Naive B cell (primary cell): ENCODE measurements around the gene TOM1L2. TPM values are rescaled to one million over a fixed set of nuclear protein-coding genes. Genes with fewer than 3 reads are reported as not detected.

Experiments
- ATAC-seq, 2 donors: fragments of 150-1000 bp; cut with Tn5 transposase; 2 replicates each; pipeline ENCODE4 v1.10.0; 2021; ENCODE audit warnings: low read depth in 2 of 2, mild to moderate bottlenecking in 2 of 2, moderate library complexity in 2 of 2
- DNase-seq: peaks from one replicate; pipeline ENCODE4 v3.0.0; 2022
- H3K27ac Mint-ChIP-seq, 6 donors: one replicate each; pipeline ENCODE4 v1.8.0; 2020 to 2022; ENCODE audit warnings: mild to moderate bottlenecking in 6 of 6, mixed read lengths in 6 of 6, moderate library complexity in 5 of 6, inconsistent platforms in 2 of 6
- H3K27me3 Mint-ChIP-seq, 3 donors: one replicate each; pipeline ENCODE4 v1.8.0; 2021 to 2022; ENCODE audit warnings: mixed read lengths in 3 of 3, mild to moderate bottlenecking in 1 of 3
- H3K36me3 Mint-ChIP-seq, 2 donors: one replicate each; pipeline ENCODE4 v1.8.0; 2020 to 2022; ENCODE audit warnings: mixed read lengths in 2 of 2, inconsistent platforms in 1 of 2, mild to moderate bottlenecking in 1 of 2
- H3K4me1 Mint-ChIP-seq, 3 donors: one replicate each; pipeline ENCODE4 v1.8.0; 2020 to 2022; ENCODE audit warnings: mixed read lengths in 3 of 3, inconsistent platforms in 1 of 3, mild to moderate bottlenecking in 1 of 3, moderate library complexity in 1 of 3
- H3K4me3 Mint-ChIP-seq, 8 donors: one replicate each; pipeline ENCODE4 v1.8.0; 2020 to 2022; ENCODE audit warnings: mild to moderate bottlenecking in 8 of 8, mixed read lengths in 8 of 8, moderate library complexity in 8 of 8, inconsistent platforms in 2 of 8
- H3K9me3 Mint-ChIP-seq, 7 donors: one replicate each; pipeline ENCODE4 v1.8.0; 2020 to 2022; ENCODE audit warnings: mixed read lengths in 7 of 7, mild to moderate bottlenecking in 5 of 7, inconsistent platforms in 2 of 7, moderate library complexity in 1 of 7
- polyA plus RNA-seq, 6 donors: library from polyadenylated mRNA; unstranded; fragments of 300-500 nt; fragmentation: Illumina TruSeq; gene quantifications; one replicate each; pipeline ENCODE4 v1.2.3, GENCODE V29; 2021; ENCODE audit warnings: low read depth in 6 of 6

The TOM1L2 gene
- polyA plus RNA-seq, 6 donors from 2014 or later, result 2.5 to 7.0 (median 3.0) TPM

- ATAC-seq, result no peak
- peaks cover 18 to 28% of the 10 kb centered on the region in 2 donors for H3K36me3 Mint-ChIP-seq
Observed at GRCh38 chr17:17900615-17901520, 71.3 kb downstream of the TOM1L2 start.

GRCh38 chr17:17899486-17899885, 72.7 kb downstream of the TOM1L2 start:
- H3K36me3 Mint-ChIP-seq, result peaks cover 11 to 25% of the 10 kb centered on the region in 2 donors
- no peak overlapping the region for H3K27ac Mint-ChIP-seq
- H3K4me1 Mint-ChIP-seq, result no peaks in the 10 kb centered on the region
- H3K9me3 Mint-ChIP-seq, result peaks cover 0 to 3% (median 0%) of the 10 kb centered on the region in 7 donors
- DNase-seq, result no peak
- no peak for ATAC-seq
- H3K27me3 Mint-ChIP-seq, result no peaks in the 10 kb centered on the region
- H3K4me3 Mint-ChIP-seq, result no peak overlapping the region

More at GRCh38 chr17:17900615-17901520, 71.3 kb downstream of the TOM1L2 start:
- Mint-ChIP-seq H3K27me3 (no peaks in the 10 kb centered on the region), H3K27ac (peak overlapping the region in 1 of 6 donors; percentile 84), H3K4me3 (no peak overlapping the region), H3K9me3 (peaks cover 0 to 3% (median 0%) of the 10 kb centered on the region in 7 donors), H3K4me1 (no peaks in the 10 kb centered on the region)
- DNase-seq, result no peak

DNA sequence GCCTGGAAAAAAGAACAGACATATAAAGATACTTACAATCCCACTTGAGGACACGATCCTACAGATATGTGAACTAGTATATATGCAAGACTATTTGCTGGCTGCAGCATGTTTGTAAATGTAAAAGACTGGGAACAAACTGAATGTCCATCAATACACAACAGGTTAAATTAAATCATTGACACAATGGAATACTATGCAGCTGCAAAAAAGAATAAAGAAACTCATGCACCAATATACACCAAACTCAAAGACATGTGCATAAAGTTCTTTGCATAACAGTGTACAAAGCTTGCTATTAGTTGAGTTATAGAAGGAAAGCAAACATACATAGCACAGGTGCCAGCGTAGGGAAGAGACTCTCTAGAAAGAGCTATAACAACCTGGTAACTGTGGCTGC, 73.5 kb downstream of the TOM1L2 start:
- Mint-ChIP-seq H3K4me3 (no peak overlapping the region), H3K27ac (peak overlapping the region in 2 of 6 donors; percentile 40 to 47), H3K36me3 (peaks cover 11 to 25% of the 10 kb centered on the region in 2 donors), H3K4me1 (no peaks in the 10 kb centered on the region), H3K27me3 (no peaks in the 10 kb centered on the region), H3K9me3 (peaks cover 0 to 3% (median 0%) of the 10 kb centered on the region in 7 donors)
- DNase-seq (no peak), ATAC-seq (no peak)

DNA sequence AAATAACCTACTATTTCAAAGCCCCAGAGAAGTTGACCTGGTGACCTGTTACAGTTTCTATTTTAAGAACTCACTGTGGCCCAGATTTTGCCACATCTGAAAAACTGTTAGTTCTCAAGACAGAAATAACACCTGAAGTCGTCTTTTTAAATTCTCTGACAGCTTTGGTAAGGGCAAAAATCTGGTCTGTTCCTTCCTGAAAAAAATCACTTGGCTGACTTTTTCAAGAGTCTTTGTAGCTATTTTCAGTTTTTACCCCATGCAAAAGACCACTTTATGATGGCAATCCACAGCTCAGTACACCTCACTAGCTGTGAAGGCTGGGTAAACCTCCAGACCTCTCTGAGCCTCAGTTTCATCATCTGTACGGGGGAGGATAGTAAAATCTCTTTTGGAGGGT, 74.8 kb downstream of the TOM1L2 start:
- Mint-ChIP-seq H3K4me1 (no peaks in the 10 kb centered on the region), H3K9me3 (peaks cover 0 to 3% (median 0%) of the 10 kb centered on the region in 7 donors), H3K4me3 (no peak overlapping the region), H3K27ac (no peak overlapping the region), H3K36me3 (peaks cover 11 to 34% of the 10 kb centered on the region in 2 donors), H3K27me3 (no peaks in the 10 kb centered on the region)
- ATAC-seq (no peak), DNase-seq (no peak)

DNA sequence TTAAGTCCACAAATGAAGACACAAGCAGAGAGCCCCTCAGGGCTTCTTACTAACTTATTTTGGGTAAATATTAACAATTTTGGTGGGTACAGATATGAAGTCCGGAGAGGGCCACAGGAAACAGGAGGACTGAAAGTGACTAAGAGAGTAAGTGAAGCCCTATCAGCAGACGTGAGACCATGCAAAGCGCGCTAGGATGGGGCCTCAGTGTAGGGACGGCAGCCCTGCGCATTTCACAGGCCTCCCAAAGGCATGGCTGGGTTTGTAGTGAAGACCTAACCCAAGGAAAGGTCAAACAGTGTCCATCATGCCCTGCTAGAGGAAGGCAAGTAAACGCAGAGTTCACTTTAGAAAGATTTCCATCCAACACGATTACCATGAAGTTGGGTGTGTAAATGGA, 75.5 kb downstream of the TOM1L2 start:
- no peak overlapping the region for H3K4me3 Mint-ChIP-seq
- peaks cover 0 to 3% (median 0%) of the 10 kb centered on the region in 7 donors for H3K9me3 Mint-ChIP-seq
- no peak for ATAC-seq
- peaks cover 0 to 1% (median 0%) of the 10 kb centered on the region in 3 donors for H3K4me1 Mint-ChIP-seq
- DNase-seq, result no peak
- H3K27ac Mint-ChIP-seq, result no peak overlapping the region
- no peaks in the 10 kb centered on the region for H3K27me3 Mint-ChIP-seq
- H3K36me3 Mint-ChIP-seq, result peaks cover 11 to 40% of the 10 kb centered on the region in 2 donors

- ATAC-seq (no peak), DNase-seq (no peak)
- peaks cover 0 to 15% (median 11%) of the 10 kb centered on the region in 3 donors for H3K4me1 Mint-ChIP-seq
- H3K27ac Mint-ChIP-seq, result no peak overlapping the region
- peaks cover 0 to 3% (median 0%) of the 10 kb centered on the region in 7 donors for H3K9me3 Mint-ChIP-seq
- no peaks in the 10 kb centered on the region for H3K27me3 Mint-ChIP-seq
- no peak overlapping the region for H3K4me3 Mint-ChIP-seq
- H3K36me3 Mint-ChIP-seq, result peaks cover 9 to 47% of the 10 kb centered on the region in 2 donors
Observed at GRCh38 chr17:17893801-17894644, 78.2 kb downstream of the TOM1L2 start.

- Mint-ChIP-seq H3K9me3 (no peaks in the 10 kb centered on the region), H3K4me3 (no peak overlapping the region), H3K4me1 (peaks cover 0 to 15% (median 11%) of the 10 kb centered on the region in 3 donors), H3K27me3 (no peaks in the 10 kb centered on the region), H3K36me3 (peaks cover 0 to 39% of the 10 kb centered on the region in 2 donors), H3K27ac (peak overlapping the region in 1 of 6 donors; percentile 77)
- DNase-seq, result no peak
- ATAC-seq, result no peak
Observed at GRCh38 chr17:17892731-17893130, 79.5 kb downstream of the TOM1L2 start.

- Mint-ChIP-seq H3K27me3 (no peaks in the 10 kb centered on the region), H3K36me3 (peaks cover 0 to 39% of the 10 kb centered on the region in 2 donors), H3K27ac (peak overlapping the region in 1 of 6 donors; percentile 28), H3K4me3 (no peak overlapping the region), H3K9me3 (no peaks in the 10 kb centered on the region), H3K4me1 (peaks cover 0 to 15% (median 11%) of the 10 kb centered on the region in 3 donors)
- no peak for ATAC-seq
- no peak for DNase-seq
Observed at GRCh38 chr17:17892009-17892408, 80.2 kb downstream of the TOM1L2 start.

DNA sequence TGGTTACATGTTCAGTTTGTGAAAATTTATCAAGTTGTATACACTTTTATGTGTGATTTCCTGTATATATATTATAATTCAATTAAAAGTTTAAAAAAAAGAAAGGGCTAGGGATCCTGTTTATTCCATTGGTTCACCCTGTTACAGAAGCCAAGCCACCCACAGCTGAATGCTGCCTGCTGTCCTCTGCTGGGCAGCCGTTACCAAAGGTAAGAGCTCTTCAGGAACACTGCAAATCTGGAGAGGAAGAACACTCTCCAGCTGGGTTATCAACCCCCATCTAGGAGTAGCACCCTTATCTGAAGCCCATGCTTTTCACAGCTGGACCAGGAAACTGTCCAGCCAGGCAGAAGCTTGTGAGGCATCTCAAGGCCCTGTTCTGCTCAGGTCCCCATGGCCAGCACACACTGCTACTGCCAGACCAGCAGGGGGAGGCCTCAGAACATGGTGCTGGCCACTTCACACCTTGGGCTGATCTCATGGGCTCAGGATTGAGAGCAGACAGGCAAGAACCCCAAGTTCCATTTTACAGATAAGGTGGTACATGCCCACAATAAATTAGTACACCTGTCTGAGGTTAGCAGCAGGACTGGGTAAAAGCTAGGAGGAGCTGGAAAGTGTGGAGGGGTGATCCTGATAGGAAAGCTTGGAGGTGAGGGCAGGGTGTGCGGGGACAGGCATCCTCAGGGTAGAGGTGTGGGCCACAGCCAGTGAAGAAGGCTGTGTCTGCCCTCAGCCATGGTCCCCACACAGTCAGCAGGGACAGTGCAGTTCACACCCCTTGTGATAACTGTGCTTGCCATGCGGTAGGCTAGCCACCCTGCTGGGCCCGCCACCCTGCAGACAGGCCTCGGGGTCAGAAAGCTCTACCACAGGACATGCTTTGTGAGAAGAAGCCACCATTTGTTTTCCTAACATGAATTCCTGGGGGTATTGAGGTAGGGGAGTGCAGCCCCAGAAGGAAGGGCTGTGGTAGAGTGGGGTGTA, 81.1 kb downstream of the TOM1L2 start:
- Mint-ChIP-seq H3K36me3 (peaks cover 0 to 31% of the 10 kb centered on the region in 2 donors), H3K27me3 (no peaks in the 10 kb centered on the region), H3K9me3 (no peaks in the 10 kb centered on the region), H3K4me1 (peaks cover 0 to 15% (median 11%) of the 10 kb centered on the region in 3 donors), H3K4me3 (no peak overlapping the region), H3K27ac (peak overlapping the region in 2 of 6 donors; percentile 35 to 79)
- DNase-seq (peak; percentile 4), ATAC-seq (no peak)

GRCh38 chr17:17889922-17890321, 82.3 kb downstream of the TOM1L2 start:
- H3K36me3 Mint-ChIP-seq, result peaks cover 4 to 21% of the 10 kb centered on the region in 2 donors
- ATAC-seq (no peak), DNase-seq (no peak)
- no peaks in the 10 kb centered on the region for H3K27me3 Mint-ChIP-seq
- H3K4me1 Mint-ChIP-seq, result peaks cover 0 to 15% (median 11%) of the 10 kb centered on the region in 3 donors
- H3K4me3 Mint-ChIP-seq, result no peak overlapping the region
- H3K9me3 Mint-ChIP-seq, result no peaks in the 10 kb centered on the region
- H3K27ac Mint-ChIP-seq, result peak overlapping the region in 2 of 6 donors; percentile 53 to 94

- H3K4me3 Mint-ChIP-seq, result peak overlapping the region in 1 of 8 donors; percentile 54
- peaks cover 0 to 15% (median 11%) of the 10 kb centered on the region in 3 donors for H3K4me1 Mint-ChIP-seq
- H3K9me3 Mint-ChIP-seq, result no peaks in the 10 kb centered on the region
- DNase-seq (no peak), ATAC-seq (no peak)
- no peaks in the 10 kb centered on the region for H3K27me3 Mint-ChIP-seq
- H3K27ac Mint-ChIP-seq, result no peak overlapping the region
- peaks cover 11 to 21% of the 10 kb centered on the region in 2 donors for H3K36me3 Mint-ChIP-seq
Observed at GRCh38 chr17:17888821-17889220, 83.4 kb downstream of the TOM1L2 start.

- no peak for DNase-seq
- Mint-ChIP-seq H3K27me3 (no peaks in the 10 kb centered on the region), H3K4me1 (peaks cover 0 to 15% (median 11%) of the 10 kb centered on the region in 3 donors), H3K27ac (no peak overlapping the region), H3K36me3 (peaks cover 11 to 20% of the 10 kb centered on the region in 2 donors), H3K9me3 (no peaks in the 10 kb centered on the region), H3K4me3 (no peak overlapping the region)
- no peak for ATAC-seq
Observed at GRCh38 chr17:17888371-17888770, 83.8 kb downstream of the TOM1L2 start.
